Raji (cell line): Measurements from ENCODE around the gene TSHZ2.

Experiments used
- POLR2A ChIP-seq: IDR thresholded peaks from 2 replicates; pipeline ENCODE4 v1.6.1; 2011; ENCODE audit warnings: low read depth, low read length, control low read depth; ENCODE audit not compliant: insufficient read depth

Gene TSHZ2

GRCh38 chr20:53365539-53366075 lies 393.4 kb downstream of the TSHZ2 start:
- TF ChIP-seq POLR2A, result no peak

- TF ChIP-seq POLR2A, result no peak
Measured at GRCh38 chr20:53369871-53370270, 397.7 kb downstream of the TSHZ2 start.

GRCh38 chr20:53370345-53370961 lies 398.3 kb downstream of the TSHZ2 start:
- TF ChIP-seq POLR2A, result no peak

GRCh38 chr20:53371216-53371615 lies 399.1 kb downstream of the TSHZ2 start:
- no peak for TF ChIP-seq POLR2A

GRCh38 chr20:53376021-53376420 lies 403.9 kb downstream of the TSHZ2 start:
- no peak for TF ChIP-seq POLR2A

- TF ChIP-seq POLR2A, result no peak
Measured at GRCh38 chr20:53379014-53379832, 407.1 kb downstream of the TSHZ2 start.

GRCh38 chr20:53379833-53380120 lies 407.6 kb downstream of the TSHZ2 start:
- no peak for TF ChIP-seq POLR2A

- TF ChIP-seq POLR2A, result no peak
Measured at GRCh38 chr20:53381568-53382262, 409.6 kb downstream of the TSHZ2 start.

GRCh38 chr20:53382263-53382844 lies 410.2 kb downstream of the TSHZ2 start:
- no peak for TF ChIP-seq POLR2A

- TF ChIP-seq POLR2A, result no peak
Measured at GRCh38 chr20:53383916-53384315, 411.8 kb downstream of the TSHZ2 start.

- no peak for TF ChIP-seq POLR2A
Measured at GRCh38 chr20:53384392-53384791, 412.2 kb downstream of the TSHZ2 start.

GRCh38 chr20:53385941-53386767 lies 414.0 kb downstream of the TSHZ2 start:
- no peak for TF ChIP-seq POLR2A

- no peak for TF ChIP-seq POLR2A
Measured at GRCh38 chr20:53387983-53388675, 416.0 kb downstream of the TSHZ2 start.
